Stomach (tissue), 4 donors: Measurements from ENCODE around the gene SUSD4.

ENCODE experiments used
- CTCF ChIP-seq, 7 experiments: fragments of 450-650 bp in 4 of 7; fragments of 200-600 bp in 3 of 7; sonication (generic) in 3 of 7; IDR thresholded peaks; one replicate each; pipeline ENCODE4 v1.5.1; 2016 to 2019; ENCODE audit warnings: antibody characterized with exemption in 7 of 7, control low read depth in 2 of 7, mild to moderate bottlenecking in 1 of 7
- EP300 ChIP-seq: sonication (generic); formaldehyde crosslinking; IDR thresholded peaks from one replicate; pipeline ENCODE4 v1.6.1; 2017; ENCODE audit warnings: antibody characterized with exemption
- POLR2A ChIP-seq, 4 donors: fragments of 450-650 bp; IDR thresholded peaks; one replicate each; pipeline ENCODE4 v1.6.1; 2016; ENCODE audit warnings: antibody characterized with exemption in 4 of 4, control low read depth in 2 of 4, mild to moderate bottlenecking in 1 of 4, moderate library complexity in 1 of 4
- POLR2AphosphoS5 ChIP-seq, 3 donors: sonication (generic); formaldehyde crosslinking; IDR thresholded peaks; one replicate each; pipeline ENCODE4 v1.6.1; 2016; ENCODE audit warnings: antibody characterized with exemption in 3 of 3

- TF ChIP-seq CTCF (IDR thresholded peaks at IDR 0.05) (no peak), POLR2A (IDR thresholded peaks at IDR 0.05) (no peak), POLR2AphosphoS5 (IDR thresholded peaks at IDR 0.05) (no peak), EP300 (no peak)
These were observed 35.4 kb downstream of the SUSD4 start for GRCh38 chr1:223328566-223328965.
